Frontal cortex (tissue), 4 donors: ENCODE measurements around the gene EXPH5. TPM values are rescaled to one million over a fixed set of nuclear protein-coding genes. Genes with fewer than 3 reads are reported as not detected.
A peak's percentile ranks its signal among the peaks of the same experiment; 100 is the strongest.
"Not testable (repeated sequence)": the region's sequence is repeated elsewhere in the genome, so short reads cannot be mapped to it uniquely, and the experiment has no call there.

Experiments used
- DNase-seq, 2 donors: peaks; one replicate each; pipeline ENCODE4 v3.0.0; 2012; ENCODE audit warnings: low spot score in 2 of 2
- FAIRE-seq: peaks from 2 replicates; lab custom pipeline; 2012; peaks lifted over from hg19 to GRCh38; lab: Jason Lieb, UNC
- total RNA-seq: library from RNA; depleted of rRNA; stranded (reverse); fragments of >200 nt; gene quantifications from one replicate; pipeline ENCODE4 v1.2.3, GENCODE V29; 2014
- donor health status: control.
- donor health status: control.
- donor health status: control.

Gene EXPH5
- total RNA-seq, 1 donor from 2014 or later: under 0.01 TPM

- no peak for FAIRE-seq
- DNase-seq: no peak
Measured at GRCh38 chr11:108608548-108608947, 15.0 kb upstream of the EXPH5 start.

GRCh38 chr11:108606495-108607160, 13.1 kb upstream of the EXPH5 start:
- FAIRE-seq: no peak

GRCh38 chr11:108606070-108606469, 12.5 kb upstream of the EXPH5 start:
- DNase-seq (no peak), FAIRE-seq (no peak)

More at GRCh38 chr11:108606495-108607160, 13.1 kb upstream of the EXPH5 start:
- no peak for DNase-seq

GRCh38 chr11:108602818-108603217, 9.2 kb upstream of the EXPH5 start:
- DNase-seq: not testable (repeated sequence)

GRCh38 chr11:108601150-108601549, 7.6 kb upstream of the EXPH5 start:
- DNase-seq (no peak), FAIRE-seq (no peak)

More at GRCh38 chr11:108602818-108603217, 9.2 kb upstream of the EXPH5 start:
- FAIRE-seq: not testable (repeated sequence)

GRCh38 chr11:108599978-108600377, 6.4 kb upstream of the EXPH5 start:
- no peak for DNase-seq
- no peak for FAIRE-seq

GRCh38 chr11:108597736-108598355, 4.3 kb upstream of the EXPH5 start:
- DNase-seq (no peak), FAIRE-seq (no peak)

GRCh38 chr11:108596701-108597100, 3.1 kb upstream of the EXPH5 start:
- no peak for DNase-seq
- no peak for FAIRE-seq

GRCh38 chr11:108593923-108594434, 411 bp upstream of the EXPH5 start:
- FAIRE-seq: no peak

GRCh38 chr11:108592591-108593213, 866 bp downstream of the EXPH5 start:
- DNase-seq: peak in 1 of 2 donors; percentile 49
- FAIRE-seq: no peak

More at GRCh38 chr11:108593923-108594434, 411 bp upstream of the EXPH5 start:
- DNase-seq: no peak

- FAIRE-seq (no peak), DNase-seq (no peak)
Measured at GRCh38 chr11:108591893-108592292, 1.7 kb downstream of the EXPH5 start.

GRCh38 chr11:108589136-108589535, 4.4 kb downstream of the EXPH5 start:
- DNase-seq: no peak
- FAIRE-seq: no peak

GRCh38 chr11:108588287-108588686, 5.3 kb downstream of the EXPH5 start:
- DNase-seq (no peak), FAIRE-seq (no peak)

- DNase-seq (no peak), FAIRE-seq (no peak)
Measured at GRCh38 chr11:108587109-108587508, 6.5 kb downstream of the EXPH5 start.

- no peak for FAIRE-seq
- no peak for DNase-seq
Measured at GRCh38 chr11:108586600-108586999, 7.0 kb downstream of the EXPH5 start.

- not testable (repeated sequence) for FAIRE-seq, DNase-seq
Measured at GRCh38 chr11:108586185-108586584, 7.4 kb downstream of the EXPH5 start.

- no peak for DNase-seq
- no peak for FAIRE-seq
Measured at GRCh38 chr11:108584973-108585372, 8.6 kb downstream of the EXPH5 start.

- FAIRE-seq (no peak), DNase-seq (no peak)
Measured at GRCh38 chr11:108580645-108581044, 12.9 kb downstream of the EXPH5 start.

GRCh38 chr11:108580043-108580442, 13.5 kb downstream of the EXPH5 start:
- DNase-seq (no peak), FAIRE-seq (no peak)

GRCh38 chr11:108576523-108576922, 17.0 kb downstream of the EXPH5 start:
- no peak for FAIRE-seq
- no peak for DNase-seq

GRCh38 chr11:108574675-108575074, 18.9 kb downstream of the EXPH5 start:
- FAIRE-seq (no peak), DNase-seq (no peak)
